ENCODE results near the gene GSTK1.

GRCh38 chr7:143315776-143316175, 52.5 kb downstream of the GSTK1 start, which contains the start of gene CLCN1:
- no peak for TF ChIP-seq ATF2 (IDR thresholded peaks at IDR 0.05; ENCODE audit: low read length)
- no peak for TF ChIP-seq CEBPZ (IDR thresholded peaks at IDR 0.05; ENCODE audit: low read depth, low read length)
- no peak for TF ChIP-seq POLR2A (IDR thresholded peaks at IDR 0.05; ENCODE audit: low read depth, low read length)
- no peak for TF ChIP-seq CTCF (IDR thresholded peaks at IDR 0.05 in 2 of 3, conservative IDR thresholded peaks at IDR 0.05 in 1 of 3; ENCODE audit: control insufficient read depth in 2 of 3, extremely low read depth in 1 of 3, insufficient read depth in 1 of 3, low read depth in 3 of 3, low read length in 3 of 3)
- TF ChIP-seq BRCA1 (IDR thresholded peaks at IDR 0.05; ENCODE audit: low read depth, low read length), result no peak
- no peak for TF ChIP-seq EP300 (IDR thresholded peaks at IDR 0.05; ENCODE audit: borderline replicate concordance in 1 of 2, control insufficient read depth in 1 of 2, low read depth in 2 of 2, low read length in 2 of 2)
- no peak for TF ChIP-seq ZBED1 (IDR thresholded peaks at IDR 0.05; ENCODE audit: borderline replicate concordance)
